Spleen (tissue), 11 donors: ENCODE measurements around the gene SLC9A7. TPM values are rescaled to one million over a fixed set of nuclear protein-coding genes. Genes with fewer than 3 reads are reported as not detected.

ENCODE experiments used
- polyA plus RNA-seq, 3 donors: library from polyadenylated mRNA; stranded (reverse); fragments of 200-250 nt; gene quantifications; one replicate each; pipeline ENCODE4 v1.2.1, GENCODE V29; 2013
- small RNA-seq, 4 donors: library from RNA; depleted of rRNA; stranded (forward); fragments of <200 nt; gene quantifications; one replicate each; pipeline ENCODE3, GENCODE V24; 2016
- total RNA-seq, 7 donors: library from RNA; depleted of rRNA in 3 of 7; stranded (reverse); fragments of >200 nt in 3 of 7; fragmentation: NEBNext Ultra II Directional in 4 of 7; extraction: Animal tissue kit (Norgen Biotek cat#: 25700) in 4 of 7; gene quantifications; one replicate each; pipeline versions ENCODE4 v1.1.0 to v1.2.1, GENCODE V29; 2016 to 2021
- donor health status: healthy with polysubstance abuse.
- donor health status: DM: no; HTN: no; CAD: no; lungs with moderate emphysema.
- donor health status: DM: no; HTN: no; CAD: no.
- donor health status: Bipolar disorder and iron deficiency.
- donor health status: healthy.
- donor health status: DM: no; HTN: no; CAD: no.
- donor health status: DM: yes; HTN: yes; CAD: no.

SLC9A7 gene
- total and polyA plus RNA-seq, 10 donors: 3.2 to 25.2 (median 11.1) TPM

Small RNA genes lying within 50 kb of the gene (small RNA-seq; reads per million reads assigned to genes)
- gene RF00017: 0 reads per million in 4 donors

Other genes with a start within 250 kb of the SLC9A7 start
- 10 to 100 TPM in 2 of 7 donors, 1 to 10 TPM in 5; 4.2 to 10.7 (median 6.7) TPM for gene ZNF674, start 213.7 kb downstream of the SLC9A7 start, total RNA-seq
- gene ZNF674, start 213.7 kb downstream of the SLC9A7 start, polyA plus RNA-seq: 1 to 10 TPM in 1 of 3 donors, under 1 TPM in 2; 0.77 to 1.1 (median 0.80) TPM
- gene CHST7, start 185.4 kb downstream of the SLC9A7 start, total RNA-seq: 10 to 100 TPM; 14.6 to 43.9 (median 29.2) TPM
- gene CHST7, start 185.4 kb downstream of the SLC9A7 start, polyA plus RNA-seq: 1 to 10 TPM; 2.0 to 5.2 (median 2.9) TPM
- gene RP2, start 77.9 kb upstream of the SLC9A7 start, total RNA-seq: 10 to 100 TPM; 16.8 to 26.5 (median 18.6) TPM
- gene RP2, start 77.9 kb upstream of the SLC9A7 start, polyA plus RNA-seq: 1 to 10 TPM; 6.8 to 9.3 (median 8.7) TPM
- gene JADE3, start 153.3 kb upstream of the SLC9A7 start, total RNA-seq: 10 to 100 TPM in 6 of 7 donors, 1 to 10 TPM in 1; 9.9 to 15.6 (median 13.1) TPM
- gene JADE3, start 153.3 kb upstream of the SLC9A7 start, polyA plus RNA-seq: 1 to 10 TPM; 6.0 to 9.0 (median 8.8) TPM